Prostate gland (tissue), 2 donors: Measurements from ENCODE around the gene ZCWPW2. TPM values are rescaled to one million over a fixed set of nuclear protein-coding genes. Genes with fewer than 3 reads are reported as not detected.

Source experiments
- DNase-seq: peaks from one replicate; pipeline ENCODE4 v3.0.0-alpha.2; 2019; ENCODE audit warnings: low spot score
- H3K27ac ChIP-seq, 2 donors: fragments of 200-600 bp; sonication (generic); 2 replicates each; pipeline ENCODE4 v1.5.1; 2017 to 2019
- H3K27me3 ChIP-seq: fragments of 200-600 bp; sonication (generic); replicated peaks from 2 replicates; pipeline ENCODE4 v1.5.1; 2019; ENCODE audit not compliant: insufficient read depth
- H3K36me3 ChIP-seq, 2 donors: fragments of 200-600 bp; sonication (generic); 1 replicate in 1 of 2; 2 replicates in 1 of 2; pipeline versions ENCODE4 v1.5.1 to v1.8.1; 2017 to 2019
- H3K4me1 ChIP-seq: fragments of 200-600 bp; sonication (generic); replicated peaks from 2 replicates; pipeline ENCODE4 v1.5.1; 2019
- H3K4me3 ChIP-seq, 2 donors: fragments of 200-600 bp; sonication (generic); 2 replicates each; pipeline ENCODE4 v1.5.1; 2017 to 2019
- H3K9me3 ChIP-seq: fragments of 200-600 bp; sonication (generic); 2 replicates; pipeline ENCODE4 v1.5.1; 2017
- POLR2A ChIP-seq: fragments of 450-650 bp; IDR thresholded peaks from one replicate; pipeline ENCODE4 v1.6.1; 2016; ENCODE audit warnings: antibody characterized with exemption, mild to moderate bottlenecking
- POLR2AphosphoS5 ChIP-seq: sonication (generic); formaldehyde crosslinking; IDR thresholded peaks from one replicate; pipeline ENCODE4 v1.6.1; 2017; ENCODE audit warnings: antibody characterized with exemption
- WGBS: methylation state at CpG from one replicate; pipeline ENCODE4 v1.1.5; 2018; 5-methylcytosine and 5-hydroxymethylcytosine counted together
- intact Hi-C: fragments of 100-400 bp; cut with DNase I; formaldehyde crosslinking; loops from one replicate; pipeline ENCODE4 v1.14.2; 2022
- total RNA-seq, 2 donors: library from RNA; depleted of rRNA; stranded (reverse); fragments of >200 nt; gene quantifications; one replicate each; pipeline ENCODE4 v1.1.0, GENCODE V29; 2016
- TF ChIP-seq, protein P1 (sequence below), 4 experiments: fragments of 200-600 bp in 2 of 4; fragments of 450-650 bp in 2 of 4; sonication (generic) in 2 of 4; IDR thresholded peaks; 1 replicate in 3 of 4; 2 replicates in 1 of 4; pipeline ENCODE4 v1.5.1; 2016 to 2019; ENCODE audit warnings: antibody characterized with exemption in 4 of 4, mild to moderate bottlenecking in 2 of 4, moderate library complexity in 2 of 4

The ZCWPW2 gene
- total RNA-seq, 2 donors from 2014 or later: 0.80 to 1.7 TPM

DNA sequence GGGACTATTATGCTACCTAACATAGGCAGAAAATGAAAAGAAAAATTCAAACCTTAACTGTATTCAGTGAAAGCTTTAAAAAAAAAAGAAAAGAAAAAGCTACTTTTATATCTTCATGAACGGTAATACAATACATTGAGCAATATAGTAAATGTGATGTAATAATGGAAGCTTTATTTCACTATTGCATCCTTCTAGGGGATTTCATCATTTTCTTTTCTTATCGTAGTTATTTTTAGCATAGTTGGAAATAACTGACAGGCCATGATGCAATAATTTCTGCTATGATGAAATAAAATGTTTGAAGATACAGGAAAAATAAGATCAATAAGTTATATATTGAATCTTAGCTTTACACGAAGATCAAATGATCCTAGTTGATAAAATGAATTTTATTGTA is 40.3 kb upstream of the ZCWPW2 start:
- DNase-seq: no peak
- Histone ChIP-seq H3K27ac (no peak overlapping the region), H3K4me3 (no peak overlapping the region), H3K4me1 (no peaks in the 10 kb centered on the region), H3K36me3 (no peaks in the 10 kb centered on the region), H3K9me3 (no peaks in the 10 kb centered on the region), H3K27me3 (no peaks in the 10 kb centered on the region)
- WGBS: 89% methylated on average over 3 of the region's 3 CpGs
- intact Hi-C loops: no loop called here
- TF ChIP-seq, protein P1, sequence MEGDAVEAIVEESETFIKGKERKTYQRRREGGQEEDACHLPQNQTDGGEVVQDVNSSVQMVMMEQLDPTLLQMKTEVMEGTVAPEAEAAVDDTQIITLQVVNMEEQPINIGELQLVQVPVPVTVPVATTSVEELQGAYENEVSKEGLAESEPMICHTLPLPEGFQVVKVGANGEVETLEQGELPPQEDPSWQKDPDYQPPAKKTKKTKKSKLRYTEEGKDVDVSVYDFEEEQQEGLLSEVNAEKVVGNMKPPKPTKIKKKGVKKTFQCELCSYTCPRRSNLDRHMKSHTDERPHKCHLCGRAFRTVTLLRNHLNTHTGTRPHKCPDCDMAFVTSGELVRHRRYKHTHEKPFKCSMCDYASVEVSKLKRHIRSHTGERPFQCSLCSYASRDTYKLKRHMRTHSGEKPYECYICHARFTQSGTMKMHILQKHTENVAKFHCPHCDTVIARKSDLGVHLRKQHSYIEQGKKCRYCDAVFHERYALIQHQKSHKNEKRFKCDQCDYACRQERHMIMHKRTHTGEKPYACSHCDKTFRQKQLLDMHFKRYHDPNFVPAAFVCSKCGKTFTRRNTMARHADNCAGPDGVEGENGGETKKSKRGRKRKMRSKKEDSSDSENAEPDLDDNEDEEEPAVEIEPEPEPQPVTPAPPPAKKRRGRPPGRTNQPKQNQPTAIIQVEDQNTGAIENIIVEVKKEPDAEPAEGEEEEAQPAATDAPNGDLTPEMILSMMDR (IDR thresholded peaks at IDR 0.05): no peak
- TF ChIP-seq POLR2AphosphoS5: no peak
- TF ChIP-seq POLR2A: no peak

DNA sequence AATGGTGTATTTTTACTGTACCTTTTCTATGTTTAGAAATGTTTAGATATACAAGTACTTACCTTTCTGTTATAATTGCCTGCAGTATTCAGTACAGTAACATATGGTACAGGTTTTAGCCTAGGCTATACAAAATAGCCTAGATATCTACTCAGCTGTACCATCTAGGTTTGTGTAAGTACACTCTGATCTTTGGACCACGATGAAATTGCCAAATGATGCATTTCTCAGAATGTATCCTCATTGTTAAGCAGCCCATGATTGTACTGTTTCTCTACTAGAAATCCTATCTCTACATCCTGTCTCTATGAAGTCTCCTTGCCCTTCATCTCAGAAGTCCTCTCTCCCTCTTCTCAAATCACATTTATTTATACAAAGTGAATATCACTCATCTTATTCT is 32.8 kb upstream of the ZCWPW2 start:
- H3K27ac ChIP-seq: no peak overlapping the region
- no peaks in the 10 kb centered on the region for H3K36me3 ChIP-seq
- no peak for DNase-seq
- H3K4me3 ChIP-seq: no peak overlapping the region
- WGBS: 96% methylated on average over 1 of the region's 1 CpG
- no peaks in the 10 kb centered on the region for H3K4me1 ChIP-seq
- TF ChIP-seq POLR2A (no peak), POLR2AphosphoS5 (no peak)
- TF ChIP-seq, protein P1 (IDR thresholded peaks at IDR 0.05): no peak
- H3K27me3 ChIP-seq: no peaks in the 10 kb centered on the region
- H3K9me3 ChIP-seq: no peaks in the 10 kb centered on the region
- intact Hi-C loops: no loop called here

DNA sequence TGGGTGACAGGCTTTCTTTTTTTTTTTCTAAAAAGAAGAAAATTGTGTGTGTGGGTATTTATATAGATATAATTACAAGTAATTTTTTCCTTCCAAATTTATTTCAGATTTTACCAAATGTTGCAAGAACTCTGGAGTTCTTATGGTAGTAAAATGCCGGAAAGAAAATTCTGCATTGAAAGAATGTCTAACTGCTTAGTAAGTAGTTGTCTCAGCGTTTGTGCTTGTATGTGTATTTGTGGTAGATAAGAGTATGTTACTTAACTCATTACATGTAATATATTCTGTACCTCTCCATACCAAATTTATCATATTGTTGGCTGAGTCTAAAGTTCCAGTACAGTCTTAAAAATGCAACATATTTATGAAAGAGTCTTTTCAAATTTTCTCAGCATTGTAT is 32.3 kb upstream of the ZCWPW2 start:
- intact Hi-C loops: no loop called here

DNA sequence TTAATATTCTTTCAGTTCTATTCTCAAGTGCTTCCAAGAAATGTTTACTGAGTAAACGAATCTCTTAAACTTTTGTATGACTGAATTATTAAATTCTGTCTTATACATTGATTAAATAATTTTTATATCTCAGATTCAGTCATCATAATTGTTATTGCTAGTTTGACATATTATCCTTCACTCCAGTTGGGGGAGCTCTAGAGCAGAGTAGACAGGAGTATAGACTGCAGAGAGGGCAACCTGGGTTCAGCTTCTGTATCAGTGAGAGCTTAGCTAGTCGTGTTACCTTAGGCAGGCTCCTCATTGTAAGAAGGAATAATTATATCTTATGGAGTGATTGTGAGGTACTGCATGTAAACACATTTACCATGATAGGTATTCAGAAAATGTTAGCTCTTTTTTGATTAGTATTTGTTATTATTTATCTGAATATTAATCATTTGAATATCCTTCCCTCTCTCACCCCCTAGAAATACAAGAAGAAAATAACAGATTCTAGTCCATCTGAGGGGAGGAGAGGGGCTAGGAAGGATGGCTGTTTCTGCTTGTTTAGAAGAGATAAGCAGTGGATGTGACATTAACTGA is 31.0 kb upstream of the ZCWPW2 start:
- no peak for DNase-seq
- TF ChIP-seq, protein P1 (IDR thresholded peaks at IDR 0.05): peak in 2 of 4 experiments; percentile 15 to 37
- TF ChIP-seq POLR2AphosphoS5: no peak
- intact Hi-C loops: no loop called here
- Histone ChIP-seq H3K4me3 (no peak overlapping the region), H3K27me3 (no peaks in the 10 kb centered on the region), H3K36me3 (no peaks in the 10 kb centered on the region), H3K9me3 (no peaks in the 10 kb centered on the region), H3K4me1 (no peaks in the 10 kb centered on the region), H3K27ac (no peak overlapping the region)
- WGBS: 49% methylated on average over 2 of the region's 2 CpGs

More for the DNA sequence above, 32.3 kb upstream of the ZCWPW2 start:
- Histone ChIP-seq H3K4me1 (no peaks in the 10 kb centered on the region), H3K4me3 (no peak overlapping the region), H3K27me3 (no peaks in the 10 kb centered on the region), H3K27ac (no peak overlapping the region), H3K36me3 (no peaks in the 10 kb centered on the region), H3K9me3 (no peaks in the 10 kb centered on the region)
- WGBS: 83% methylated on average over 2 of the region's 2 CpGs
- no peak for TF ChIP-seq POLR2AphosphoS5
- TF ChIP-seq, protein P1 (IDR thresholded peaks at IDR 0.05): no peak
- no peak for TF ChIP-seq POLR2A
- DNase-seq: no peak

DNA sequence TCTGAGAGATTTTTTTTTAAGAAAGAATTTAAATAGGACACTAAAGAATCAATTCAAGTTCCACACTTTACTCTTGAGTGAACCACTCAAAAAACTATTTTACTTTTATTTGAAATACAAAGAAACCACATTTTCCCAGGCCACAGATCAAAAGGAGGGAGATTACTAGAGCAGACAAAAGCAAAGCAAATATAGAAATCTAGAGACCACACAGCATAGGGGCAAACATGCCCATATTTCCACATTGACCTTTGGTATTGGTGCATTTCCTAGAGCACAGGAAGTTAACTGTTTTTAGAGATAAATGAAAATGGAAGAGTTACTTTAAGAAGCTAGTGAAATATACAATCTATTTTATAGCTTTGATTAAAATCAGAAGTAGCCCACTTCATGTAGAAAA is 27.5 kb upstream of the ZCWPW2 start:
- H3K27ac ChIP-seq: no peak overlapping the region
- no peaks in the 10 kb centered on the region for H3K27me3 ChIP-seq
- H3K9me3 ChIP-seq: no peaks in the 10 kb centered on the region
- no peaks in the 10 kb centered on the region for H3K36me3 ChIP-seq
- H3K4me1 ChIP-seq: no peaks in the 10 kb centered on the region
- no peak overlapping the region for H3K4me3 ChIP-seq
- TF ChIP-seq, protein P1 (IDR thresholded peaks at IDR 0.05): no peak
- TF ChIP-seq POLR2A (no peak), POLR2AphosphoS5 (no peak)
- intact Hi-C loops: no loop called here
- DNase-seq: no peak
